HG03159 (cell line): Measurements from ENCODE around the gene GULP1.

Experiments
- ATAC-seq: cut with Tn5 transposase; IDR thresholded peaks from one replicate; pipeline ENCODE4 v1.9.1; 2021; ENCODE audit warnings: mild to moderate bottlenecking, moderate library complexity; ENCODE audit not compliant: unreplicated experiment

The GULP1 gene

DNA sequence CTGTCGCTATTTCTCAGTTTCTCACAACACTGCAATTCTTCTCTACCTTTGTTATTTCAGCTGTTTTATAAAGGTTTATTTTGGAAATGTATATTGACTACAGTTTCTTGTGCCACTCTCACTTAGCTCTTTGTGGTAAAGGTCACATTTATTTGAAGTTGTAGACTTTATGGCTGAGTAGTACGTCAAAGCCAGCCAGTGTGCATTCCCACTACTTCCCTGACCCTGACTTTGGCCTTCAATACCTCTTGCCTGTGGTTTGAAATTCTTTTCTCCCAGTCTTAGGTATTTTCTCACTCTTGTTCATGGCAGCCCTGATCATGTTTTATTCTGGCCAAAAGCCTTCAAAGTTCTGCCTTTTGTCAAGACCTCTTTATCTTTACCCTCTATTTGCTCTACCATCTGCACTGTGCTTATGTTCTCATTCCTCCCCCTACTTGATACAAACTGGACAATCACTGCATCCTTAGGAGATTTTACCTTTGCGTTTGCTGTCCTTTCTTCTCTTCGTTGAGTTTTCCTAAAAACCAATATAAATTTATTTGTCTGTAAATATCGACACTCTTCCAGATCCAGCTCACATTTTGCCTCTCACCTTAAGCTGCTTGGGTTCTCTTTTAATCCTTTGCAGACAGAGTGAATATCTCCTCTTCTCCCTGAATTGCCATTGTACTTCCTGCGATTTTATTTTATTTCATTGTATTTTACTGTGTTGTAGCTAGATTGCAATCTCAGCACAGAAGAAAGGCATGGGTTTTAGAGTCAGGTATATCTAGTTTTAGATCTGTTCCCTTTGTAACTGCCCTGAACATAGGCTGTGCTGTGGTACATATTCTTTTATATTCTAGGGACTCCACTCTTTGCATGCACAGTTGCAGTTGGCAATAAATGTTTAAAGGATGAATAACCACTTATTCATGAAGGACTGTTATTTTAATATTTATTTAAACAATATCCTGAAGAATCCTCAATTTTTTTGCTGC lies 31.2 kb downstream of the GULP1 start:
- no peak for ATAC-seq

DNA sequence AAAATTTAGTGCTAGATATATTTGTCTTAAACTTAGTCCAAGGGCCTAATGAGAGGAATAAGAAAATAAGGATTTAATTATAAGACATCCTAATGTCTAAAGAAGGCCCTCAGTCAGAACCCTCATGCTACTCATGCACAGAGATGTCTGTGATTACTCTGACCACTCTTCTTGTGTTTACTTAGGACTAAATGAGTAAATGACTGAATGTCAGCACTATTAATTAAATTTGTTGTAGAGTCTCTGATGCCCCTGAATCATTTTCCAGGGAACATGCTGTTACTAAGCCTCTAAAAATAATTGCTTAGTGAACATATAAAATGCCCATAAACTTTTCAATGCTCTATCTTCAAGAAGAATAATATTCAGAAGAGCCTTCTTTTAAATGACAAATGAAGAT lies 32.4 kb downstream of the GULP1 start:
- no peak for ATAC-seq

- no peak for ATAC-seq
These were observed 34.6 kb downstream of the GULP1 start for GRCh38 chr2:188326290-188326668.

- no peak for ATAC-seq
These were observed 35.1 kb downstream of the GULP1 start for GRCh38 chr2:188326669-188327301.

DNA sequence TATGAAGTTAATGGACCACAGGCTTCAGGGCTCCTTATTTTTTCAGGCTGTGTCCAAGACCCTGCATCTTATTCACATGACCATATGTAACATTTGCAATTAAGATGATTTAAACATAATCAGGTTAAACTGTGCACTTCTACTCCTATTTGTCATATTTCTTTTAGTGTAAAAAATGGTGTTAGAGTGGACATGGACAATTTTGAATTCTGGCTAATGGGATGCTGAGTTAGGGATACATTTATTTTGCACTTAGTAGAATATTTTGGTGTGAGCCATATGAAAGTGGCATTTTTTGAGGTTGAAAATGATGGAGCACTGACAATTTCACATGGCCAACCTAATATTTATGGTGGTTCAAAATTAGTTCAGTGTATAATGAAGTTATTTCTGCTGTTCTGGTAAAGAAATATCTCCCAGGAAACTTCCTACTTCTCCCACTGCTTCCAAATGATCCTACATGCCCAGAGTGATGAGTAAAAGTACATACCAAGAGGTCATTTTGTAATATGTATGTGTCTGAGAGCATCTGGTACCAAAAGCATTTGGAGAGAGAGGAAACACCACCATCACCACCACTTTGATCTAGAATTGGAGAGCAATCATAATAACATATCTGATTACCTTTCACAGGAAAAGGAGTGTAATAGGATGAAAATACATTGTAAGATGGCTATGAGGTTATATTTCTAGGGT lies 36.0 kb downstream of the GULP1 start:
- no peak for ATAC-seq

GRCh38 chr2:188328419-188328818 lies 36.7 kb downstream of the GULP1 start:
- no peak for ATAC-seq

DNA sequence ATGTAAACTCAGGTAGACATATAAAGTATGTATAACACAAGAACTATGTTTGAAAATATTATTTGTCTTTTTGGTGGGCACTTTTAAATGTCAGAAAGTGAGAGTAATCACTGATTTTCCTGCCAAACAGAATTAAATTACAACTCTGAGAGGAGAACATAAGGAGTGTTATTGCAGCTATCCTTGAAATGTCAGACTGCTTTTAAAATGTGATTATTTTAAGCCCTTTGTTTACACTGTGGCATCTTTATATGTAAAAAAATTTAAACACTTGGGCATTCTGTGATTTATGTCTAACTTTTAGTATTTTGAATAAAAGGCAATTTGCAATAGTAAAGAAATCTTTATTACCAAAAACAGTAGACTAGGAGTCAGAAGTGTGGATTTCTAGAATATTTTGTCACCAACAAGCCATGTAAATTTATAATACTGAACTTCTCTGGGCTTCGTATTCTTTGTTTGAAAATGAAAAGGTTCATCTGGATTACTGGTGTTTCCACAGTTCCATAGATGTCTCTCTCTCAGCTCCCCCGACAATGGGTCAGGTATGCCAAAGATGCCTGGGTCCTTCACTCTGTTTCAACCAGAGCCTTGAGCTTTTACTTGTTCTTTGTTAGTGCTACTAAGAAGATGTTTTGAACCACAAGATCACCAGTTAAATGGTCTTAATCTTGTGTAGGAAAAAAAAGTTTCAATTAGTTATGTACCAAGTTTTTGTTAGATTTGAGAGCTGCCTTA lies 38.8 kb downstream of the GULP1 start:
- ATAC-seq: no peak

GRCh38 chr2:188332619-188333018 lies 40.9 kb downstream of the GULP1 start:
- no peak for ATAC-seq

DNA sequence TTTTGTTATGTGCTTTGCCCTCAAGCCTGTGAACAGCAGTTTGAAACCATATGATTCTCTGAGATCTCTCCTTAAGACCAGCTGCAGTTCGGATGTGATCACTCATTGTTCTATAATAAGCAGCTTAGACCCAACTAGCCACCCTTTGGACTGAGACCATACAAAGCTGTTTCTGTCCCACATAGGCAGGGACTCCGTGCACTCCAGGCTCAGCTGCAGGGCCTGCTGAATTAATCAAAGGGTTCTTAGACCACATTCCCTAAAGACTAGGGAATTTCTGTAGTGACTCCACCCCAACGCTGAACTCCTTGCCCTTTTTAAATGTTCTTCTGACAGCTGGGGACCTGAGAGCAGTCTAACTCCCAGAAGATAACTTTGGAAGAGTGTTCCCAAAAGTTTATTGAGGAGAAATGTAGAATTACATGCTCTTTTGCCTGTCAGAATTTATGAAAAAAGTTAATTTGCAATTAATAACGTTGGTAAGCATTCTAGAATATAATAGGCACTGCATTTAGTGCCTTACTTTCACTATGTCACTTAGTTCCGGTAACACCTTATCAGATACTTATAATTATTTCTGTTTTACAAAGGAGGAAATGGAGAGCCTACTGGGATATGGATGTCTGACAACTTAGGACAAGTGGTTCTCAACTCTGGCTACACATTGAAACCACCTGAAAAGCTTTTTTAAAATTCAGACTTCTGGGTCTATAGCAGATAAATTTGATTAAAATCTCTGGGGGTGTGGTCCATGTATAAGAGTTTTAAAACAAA lies 42.3 kb downstream of the GULP1 start:
- ATAC-seq: no peak

DNA sequence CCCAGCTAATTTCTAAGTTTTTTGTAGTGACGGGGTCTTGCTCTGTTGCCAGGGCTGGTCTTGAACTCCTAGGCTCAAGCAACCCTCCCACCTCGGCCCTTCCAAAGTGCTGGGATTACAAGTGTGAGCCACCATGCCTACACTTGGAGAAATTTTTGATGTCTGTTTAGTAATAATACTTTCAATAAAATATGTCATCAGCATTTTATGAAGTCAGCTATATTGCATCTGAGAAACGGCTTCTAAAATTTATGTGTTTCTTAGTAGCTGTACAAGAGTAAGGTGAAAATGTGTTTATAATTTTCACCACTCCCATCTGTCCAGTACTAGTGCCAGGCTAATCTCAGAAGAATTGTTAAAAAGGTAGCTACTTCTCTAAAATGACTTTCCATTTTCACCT lies 46.8 kb downstream of the GULP1 start:
- no peak for ATAC-seq

DNA sequence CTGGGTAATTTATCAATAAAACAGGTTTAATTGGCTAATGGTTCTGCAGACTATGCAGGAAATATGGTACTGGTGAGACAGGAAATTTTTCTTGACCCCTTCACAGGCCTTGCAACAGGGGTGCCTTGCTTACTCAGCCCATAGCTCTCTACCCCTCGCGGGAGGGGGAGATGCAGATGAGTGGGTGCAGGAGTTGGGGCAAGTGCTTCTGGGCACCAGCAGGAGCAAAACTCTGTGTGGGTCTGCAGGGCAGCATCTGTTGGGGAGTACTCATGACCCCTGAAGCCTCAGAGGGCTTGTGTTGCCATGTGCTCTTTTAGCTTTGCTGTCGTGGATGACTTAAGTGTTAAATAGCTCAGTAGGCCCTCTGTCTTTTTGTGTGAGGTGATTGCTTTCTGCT lies 48.6 kb downstream of the GULP1 start:
- ATAC-seq: no peak

- no peak for ATAC-seq
These were observed 53.3 kb downstream of the GULP1 start for GRCh38 chr2:188345020-188345419.

GRCh38 chr2:188345426-188345825 lies 53.8 kb downstream of the GULP1 start:
- ATAC-seq: no peak

GRCh38 chr2:188345831-188346458 lies 54.3 kb downstream of the GULP1 start:
- ATAC-seq: no peak

DNA sequence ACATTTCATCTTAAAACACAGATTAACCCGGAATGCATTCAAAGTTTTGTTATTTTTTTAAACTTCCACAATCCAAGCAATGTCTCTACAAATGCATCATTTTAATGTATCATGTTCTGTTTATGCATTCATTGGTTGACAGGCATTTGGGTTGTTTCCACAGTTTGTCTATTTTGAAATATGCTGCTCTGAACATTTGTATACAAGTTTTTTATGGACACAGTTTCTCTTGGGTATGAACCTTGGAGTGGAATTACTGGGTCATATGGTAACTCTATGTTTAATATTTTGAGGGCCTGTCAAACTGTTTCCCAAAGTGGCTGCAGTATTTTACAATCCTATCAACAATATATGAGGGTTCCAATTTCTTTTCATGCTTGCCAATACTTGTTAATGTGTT lies 57.3 kb downstream of the GULP1 start:
- ATAC-seq: no peak

DNA sequence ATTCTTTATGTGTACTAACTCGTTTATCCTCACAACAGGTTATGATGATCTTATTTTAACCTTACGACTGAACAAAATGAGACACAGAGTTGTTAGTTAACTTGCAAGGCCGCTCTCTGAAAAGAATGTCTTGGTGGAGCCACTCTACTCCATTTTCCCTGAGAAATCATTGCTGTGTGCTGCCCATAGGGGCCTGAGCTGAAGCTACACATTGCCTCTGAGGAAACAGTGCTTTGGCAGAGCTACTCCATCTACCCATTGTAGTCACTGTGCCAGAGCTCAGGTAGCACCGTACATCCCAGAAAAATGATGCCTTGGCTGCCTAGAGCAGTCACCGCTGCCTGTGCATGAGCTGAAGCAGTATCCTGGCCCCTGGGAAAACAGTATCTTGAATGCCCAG lies 61.6 kb downstream of the GULP1 start:
- no peak for ATAC-seq

GRCh38 chr2:188360485-188361263 lies 69.0 kb downstream of the GULP1 start:
- no peak for ATAC-seq

DNA sequence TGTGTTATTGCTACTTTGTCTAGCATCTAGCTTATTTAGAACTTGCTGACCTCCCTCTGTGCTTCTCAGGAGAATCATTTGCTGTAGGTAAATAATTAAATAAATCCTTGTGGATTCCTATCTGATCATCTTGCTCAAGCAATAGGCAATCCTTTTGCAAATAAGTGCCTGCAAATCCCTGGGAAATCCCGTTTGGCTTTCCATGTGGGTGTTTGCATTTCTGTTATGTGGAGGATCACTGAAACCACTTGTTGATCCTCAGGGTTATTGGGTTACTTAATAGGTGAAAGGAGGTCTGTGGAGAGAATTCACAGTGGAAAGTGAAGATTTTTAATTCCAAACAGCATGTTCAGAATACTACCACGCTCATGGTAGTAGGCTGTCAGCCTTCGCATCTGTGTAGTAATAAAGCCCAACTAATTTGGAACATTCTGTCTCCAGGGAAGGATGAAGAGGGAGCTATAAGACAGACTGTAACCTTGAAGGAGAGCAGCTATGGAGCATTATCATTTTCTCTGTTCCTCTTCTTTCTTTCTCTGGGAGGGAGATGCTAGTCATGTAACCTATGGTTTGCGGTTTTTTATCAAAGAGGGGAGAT lies 72.5 kb downstream of the GULP1 start:
- ATAC-seq: no peak
